ENCODE measurements around the gene SLC9A1. TPM values are rescaled to one million over a fixed set of nuclear protein-coding genes. Genes with fewer than 3 reads are reported as not detected.

Gene SLC9A1
- total and polyA plus RNA-seq, 2 of the 8 experiments (the other 6 are each of a cell fraction or from before 2014, with no cell fraction given), result 11.3 to 25.1 TPM

DNA sequence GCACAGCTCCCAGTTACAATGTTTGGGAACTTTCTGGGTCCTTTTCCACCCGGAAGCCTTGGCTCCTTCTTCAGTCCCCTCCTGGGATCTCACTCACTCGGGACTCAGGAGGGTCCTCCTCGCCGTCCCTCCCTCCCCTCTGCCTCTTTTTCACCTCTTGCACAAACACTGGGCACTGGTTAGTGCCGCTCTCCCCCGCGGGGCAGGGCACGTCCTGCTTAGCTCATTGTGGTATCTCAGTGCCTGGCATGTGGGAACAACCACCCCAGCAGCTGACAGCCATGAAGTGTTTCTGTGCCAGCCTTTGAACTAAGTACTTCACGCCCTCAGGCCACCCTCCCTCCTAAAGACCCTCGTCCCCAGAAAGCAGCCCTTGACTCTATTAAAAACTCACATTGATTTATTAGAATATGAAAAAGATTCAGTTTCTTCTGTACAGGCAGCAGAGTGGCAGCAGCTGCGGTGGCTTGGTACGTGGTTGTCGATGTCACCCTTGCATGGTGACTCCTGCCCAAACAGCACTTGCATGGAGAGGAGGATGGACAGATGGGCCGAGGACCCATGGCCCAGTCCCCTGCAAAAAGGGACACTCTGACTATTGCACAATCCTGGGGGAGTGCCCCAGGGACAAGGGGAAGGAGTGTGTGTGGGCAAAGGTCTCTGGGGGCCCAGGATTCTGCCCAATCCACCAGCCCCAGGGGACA is 56.3 kb downstream of the SLC9A1 start:
- ChIA-PET POLR2A (ENCODE audit: partially characterized antibody) (interaction anchor here (1.3 to 5.0 kb wide), 11 partner anchors 54 to 189 kb away, joined by 3 to 33 read pairs (median 8); partner anchors contain the start of genes SLC9A1, TENT5B and TRNP1), CTCF (ENCODE audit: partially characterized antibody) (interaction anchor here (0.8 to 19.3 kb wide), 22 partner anchors 10 to 237 kb away, joined by 3 to 790 read pairs (median 8); no protein-coding TSS in a partner anchor)
- Histone ChIP-seq H3K27ac (ENCODE audit: low read depth, low read length) (no peak overlapping the region; the same call in 1 of the 2 replicates), H3K27me3 (replicated peaks in 1 of 4; ENCODE audit: control insufficient read depth in 3 of 4, extremely low read depth in 1 of 4, insufficient read depth in 3 of 4, low read length in 3 of 4) (no peaks in the 10 kb centered on the region), H3K4me2 (ENCODE audit: insufficient read depth in 1 of 2, low read depth in 2 of 2, low read length in 2 of 2) (no peak overlapping the region), H3K9me3 (ENCODE audit: insufficient read depth in 2 of 2, low read depth in 1 of 2, low read length in 1 of 2) (no peaks in the 10 kb centered on the region), H2BK20ac (ENCODE audit: low read length) (no peak overlapping the region), H2BK12ac (ENCODE audit: low read depth, low read length) (peak overlapping the region; percentile 82; the same call in 1 of the 2 replicates), H4K5ac (ENCODE audit: insufficient read length, low read depth, low read length) (no peak overlapping the region), H3K79me2 (ENCODE audit: control insufficient read depth in 1 of 2, insufficient read depth in 2 of 2, low read length in 2 of 2) (no peaks in the 10 kb centered on the region), H2BK15ac (ENCODE audit: low read length) (0 out of 2 replicates have a peak overlapping the region, but pooled peaks have one; percentile 19), H3K4me3 (ENCODE audit: extremely low read depth in 1 of 4, insufficient read depth in 2 of 4, low read depth in 3 of 4, low read length in 4 of 4) (no peak overlapping the region), H3K4me1 (replicated peaks in 1 of 4; ENCODE audit: control insufficient read depth in 3 of 4, insufficient read depth in 4 of 4, low read length in 3 of 4) (peaks cover 0 to 21% (median 13%) of the 10 kb centered on the region in 4 experiments; a peak in 6 of 7 replicates), H4K20me1 (replicated peaks in 1 of 2; ENCODE audit: control insufficient read depth in 1 of 2, insufficient read depth in 2 of 2, low read length in 2 of 2) (no peaks in the 10 kb centered on the region), H3K56ac (replicated peaks; ENCODE audit: insufficient read length, low read depth, low read length) (no peak overlapping the region), H4K91ac (replicated peaks; ENCODE audit: insufficient read length, low read length) (peak overlapping the region; percentile 31), H3K18ac (ENCODE audit: extremely low read depth, low read length) (peak overlapping the region; percentile 38; the same call in 1 of the 2 replicates), H3K23ac (ENCODE audit: insufficient read length) (no peak overlapping the region), H3K14ac (ENCODE audit: insufficient read length) (no peak overlapping the region), H3K79me1 (ENCODE audit: low read depth, low read length) (no peaks in the 10 kb centered on the region), H3K4ac (replicated peaks; ENCODE audit: insufficient read length, low read depth, low read length) (no peak overlapping the region), H3K23me2 (ENCODE audit: low read depth, low read length) (no peaks in the 10 kb centered on the region), H3K9ac (replicated peaks in 1 of 4; ENCODE audit: extremely low read depth in 1 of 4, low read depth in 3 of 4, low read length in 3 of 4) (no peak overlapping the region), H2AK5ac (ENCODE audit: low read depth, low read length) (no peak overlapping the region), H3K36me3 (ENCODE audit: control insufficient read depth in 2 of 4, insufficient read depth in 4 of 4, low read length in 3 of 4) (no peaks in the 10 kb centered on the region; a peak in 1 of 8 replicates), H2AFZ (ENCODE audit: low read length) (no peak overlapping the region), H2BK120ac (replicated peaks; ENCODE audit: low read depth, low read length) (no peak overlapping the region), H4K8ac (ENCODE audit: extremely low read depth, insufficient read depth, low read length) (no peak overlapping the region), H2BK5ac (ENCODE audit: low read depth, low read length) (peak overlapping the region; percentile 41; the same call in 1 of the 2 replicates)
- 88% methylated on average over 14 of the region's 14 CpGs; no CpG with 5 or more reads in 1 of the 2 experiments for WGBS, 2 experiments (ENCODE audit: extremely low coverage in 1 of 2, insufficient coverage in 1 of 2, insufficient read length in 1 of 2, insufficient replicate concordance in 2 of 2, low coverage in 1 of 2, low lambda C conversion rate in 2 of 2, missing lambda C conversion rate in 1 of 2)
- FAIRE-seq (no peak), DNase-seq (ENCODE audit: low read depth in 1 of 2, low spot score in 2 of 2) (no peak)
- TF ChIP-seq ASH2L (IDR thresholded peaks at IDR 0.05; ENCODE audit: low read length) (no peak), PHF8 (conservative IDR thresholded peaks at IDR 0.05; ENCODE audit: low read depth, low read length) (no peak), MAFK (IDR thresholded peaks at IDR 0.05; ENCODE audit: low read depth, low read length) (no peak), CBX8 (IDR thresholded peaks at IDR 0.05; ENCODE audit: borderline replicate concordance, low read depth, low read length) (no peak), CEBPB (IDR thresholded peaks at IDR 0.05; ENCODE audit: low read depth, low read length) (peak; percentile 55; the same call in 1 of the 2 replicates), TAF1 (IDR thresholded peaks at IDR 0.05; ENCODE audit: low read depth, low read length) (no peak)

Data from H1 (cell line).